Suppressor macrophage treated with lipopolysaccharide for 4 hours (primary cell): ENCODE measurements around the gene ZFYVE9.
"Not testable (repeated sequence)": the region's sequence is repeated elsewhere in the genome, so short reads cannot be mapped to it uniquely, and the experiment has no call there.

Experiments used
- DNase-seq: peaks from one replicate; pipeline ENCODE4 v3.0.0-alpha.2; 2020

Gene ZFYVE9

GRCh38 chr1:52192436-52192835 lies 50.5 kb downstream of the ZFYVE9 start:
- DNase-seq: no peak

GRCh38 chr1:52193985-52194384 lies 52.1 kb downstream of the ZFYVE9 start:
- no peak for DNase-seq

- DNase-seq: no peak
Observed at GRCh38 chr1:52195161-52195560, 53.3 kb downstream of the ZFYVE9 start.

DNA sequence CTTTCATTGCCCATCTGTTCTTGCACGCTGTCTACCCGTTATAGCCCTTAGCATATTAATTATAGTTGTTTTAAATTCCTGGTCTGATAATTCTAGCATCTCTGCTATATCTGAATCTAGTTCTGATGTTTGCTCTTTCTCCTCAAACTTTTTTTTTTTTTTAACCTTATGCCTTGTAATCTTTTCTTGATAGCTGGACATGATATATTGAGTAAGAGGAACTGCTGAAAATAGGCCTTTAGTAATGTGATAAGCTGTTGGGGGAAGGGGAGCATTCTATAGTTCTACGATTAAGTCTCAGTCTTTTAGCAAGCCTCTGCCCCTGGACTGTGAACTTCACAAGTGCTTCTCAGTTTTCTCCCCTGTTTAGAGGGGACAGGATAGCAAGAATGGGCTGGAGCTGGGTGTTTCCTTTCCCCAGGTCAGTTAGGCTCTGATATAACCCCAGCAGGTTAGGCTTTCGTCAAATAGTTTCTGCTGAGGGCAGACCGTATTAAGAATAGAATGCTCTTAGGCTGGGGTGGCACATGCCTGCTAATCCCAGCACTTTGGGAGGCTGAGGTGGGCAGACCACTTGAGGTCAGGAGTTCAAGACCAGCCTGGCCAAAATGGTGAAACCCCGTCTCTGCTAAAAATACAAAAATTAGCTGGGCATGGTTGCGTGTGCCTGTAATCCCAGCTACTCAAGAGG lies 62.2 kb downstream of the ZFYVE9 start:
- DNase-seq: no peak

DNA sequence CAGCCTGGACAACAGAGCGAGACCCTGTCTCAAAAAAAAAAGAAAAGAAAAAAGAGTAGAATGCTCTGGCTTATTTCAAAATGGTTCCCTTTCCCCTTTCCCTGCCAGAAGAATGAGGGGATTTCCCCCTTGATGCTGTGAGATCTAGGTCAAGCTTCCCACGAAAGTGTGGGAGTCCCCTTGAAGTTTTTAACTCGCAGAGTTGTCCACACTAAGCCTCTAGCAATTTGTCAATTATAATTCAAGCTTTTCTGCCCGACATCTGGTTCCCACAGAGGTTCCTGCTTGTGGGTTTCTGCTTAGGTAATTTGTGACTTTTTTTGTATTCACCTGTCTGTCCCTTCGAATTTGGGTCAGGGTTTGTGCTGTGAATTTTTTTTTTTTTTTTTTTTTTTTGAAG lies 62.8 kb downstream of the ZFYVE9 start:
- DNase-seq: peak; percentile 43

- DNase-seq: not testable (repeated sequence)
Observed at GRCh38 chr1:52206686-52207085, 64.8 kb downstream of the ZFYVE9 start.

DNA sequence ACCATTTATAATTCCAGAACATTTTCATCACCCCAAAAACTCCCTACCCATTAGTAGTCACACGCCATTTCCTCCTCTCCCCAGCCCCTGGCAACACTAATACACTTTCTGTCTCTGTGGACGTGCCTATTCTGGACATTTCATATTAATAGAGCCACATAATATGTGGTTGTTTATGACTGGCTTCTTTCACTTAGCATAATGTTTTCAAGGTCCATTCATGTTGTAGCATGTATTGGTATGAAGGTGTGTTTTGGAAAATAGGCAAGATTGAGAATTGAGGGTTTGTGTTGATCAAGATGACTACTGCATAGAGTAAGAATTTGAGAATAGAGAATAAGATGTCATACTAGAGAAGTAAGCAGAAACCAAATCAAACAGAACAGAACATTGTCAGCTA lies 67.5 kb downstream of the ZFYVE9 start:
- DNase-seq: peak; percentile 3

- no peak for DNase-seq
Observed at GRCh38 chr1:52210044-52210443, 68.2 kb downstream of the ZFYVE9 start.

GRCh38 chr1:52216907-52217458 lies 75.1 kb downstream of the ZFYVE9 start:
- no peak for DNase-seq

DNA sequence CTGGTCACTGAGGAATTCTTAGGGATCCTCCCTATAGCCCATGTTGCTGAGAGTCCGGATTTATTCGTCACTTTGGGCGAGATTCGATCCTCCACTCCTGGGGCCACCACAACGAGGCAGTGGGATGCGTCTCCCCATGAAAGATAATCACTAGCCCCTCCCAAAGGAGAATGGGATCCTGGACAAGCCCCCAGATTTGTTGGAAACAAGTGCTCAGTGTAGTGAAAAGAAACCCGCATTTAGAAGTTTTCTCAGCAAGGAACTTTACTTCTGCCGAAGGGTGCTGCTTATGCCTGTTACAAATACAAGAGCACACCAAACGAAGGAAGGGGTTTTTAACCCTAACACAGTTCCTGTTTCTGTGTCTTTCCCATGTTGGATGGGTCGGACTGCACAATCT lies 83.3 kb downstream of the ZFYVE9 start:
- no peak for DNase-seq

- no peak for DNase-seq
Observed at GRCh38 chr1:52229494-52229893, 87.6 kb downstream of the ZFYVE9 start.

GRCh38 chr1:52233463-52233862 lies 91.6 kb downstream of the ZFYVE9 start:
- DNase-seq: no peak

- no peak for DNase-seq
Observed at GRCh38 chr1:52234014-52234413, 92.1 kb downstream of the ZFYVE9 start.

GRCh38 chr1:52234708-52235107 lies 92.8 kb downstream of the ZFYVE9 start:
- DNase-seq: no peak

DNA sequence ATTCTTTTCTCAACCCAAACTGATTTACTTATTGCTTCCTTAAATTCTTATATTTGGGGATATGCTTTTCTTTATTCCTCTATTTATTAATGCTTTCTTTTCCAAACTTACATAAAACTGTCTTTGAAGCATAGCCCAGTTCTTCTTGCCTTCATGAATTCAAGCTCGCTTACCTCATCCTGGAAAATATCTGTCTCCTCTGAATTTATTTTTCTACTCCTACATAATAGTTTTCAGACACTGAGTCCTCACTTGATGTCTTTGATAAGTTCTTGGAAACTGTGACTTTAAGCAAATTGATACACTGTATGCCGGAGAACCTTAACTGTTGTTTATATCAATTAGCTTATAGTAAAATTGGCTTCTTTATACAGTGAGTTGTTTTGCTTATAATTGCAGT lies 93.8 kb downstream of the ZFYVE9 start:
- no peak for DNase-seq

DNA sequence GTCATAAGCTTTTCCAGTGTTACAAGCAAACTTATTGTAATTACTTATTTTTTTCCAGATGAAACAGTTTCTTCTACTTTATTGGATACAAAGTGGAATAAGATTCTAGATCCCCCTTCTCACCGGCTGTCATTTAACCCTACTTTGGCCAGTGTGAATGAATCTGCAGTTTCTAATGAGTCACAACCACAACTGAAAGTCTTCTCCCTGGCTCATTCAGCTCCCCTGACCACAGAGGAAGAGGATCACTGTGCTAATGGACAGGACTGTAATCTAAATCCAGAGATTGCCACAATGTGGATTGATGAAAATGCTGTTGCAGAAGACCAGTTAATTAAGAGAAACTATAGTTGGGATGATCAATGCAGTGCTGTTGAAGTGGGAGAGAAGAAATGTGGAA lies 95.5 kb downstream of the ZFYVE9 start:
- DNase-seq: peak; percentile 35

- peak; percentile 9 for DNase-seq
Observed at GRCh38 chr1:52238474-52238873, 96.6 kb downstream of the ZFYVE9 start.

- DNase-seq: peak; percentile 19
Observed at GRCh38 chr1:52238887-52239707, 97.2 kb downstream of the ZFYVE9 start.

DNA sequence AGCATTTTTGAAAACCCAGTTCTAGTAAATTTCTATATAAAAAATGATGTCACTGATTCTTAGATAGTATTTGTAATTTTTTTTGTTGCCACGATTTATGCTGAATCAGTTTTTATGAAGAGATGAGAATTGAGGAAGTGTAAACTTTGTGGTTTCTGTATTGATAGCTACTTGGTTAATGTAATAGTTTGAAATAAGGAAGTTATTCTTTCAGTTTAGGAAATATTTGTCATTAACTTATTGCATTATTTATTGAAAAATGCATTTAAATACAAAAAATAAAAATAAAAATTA lies 97.8 kb downstream of the ZFYVE9 start:
- peak; percentile 84 for DNase-seq

DNA sequence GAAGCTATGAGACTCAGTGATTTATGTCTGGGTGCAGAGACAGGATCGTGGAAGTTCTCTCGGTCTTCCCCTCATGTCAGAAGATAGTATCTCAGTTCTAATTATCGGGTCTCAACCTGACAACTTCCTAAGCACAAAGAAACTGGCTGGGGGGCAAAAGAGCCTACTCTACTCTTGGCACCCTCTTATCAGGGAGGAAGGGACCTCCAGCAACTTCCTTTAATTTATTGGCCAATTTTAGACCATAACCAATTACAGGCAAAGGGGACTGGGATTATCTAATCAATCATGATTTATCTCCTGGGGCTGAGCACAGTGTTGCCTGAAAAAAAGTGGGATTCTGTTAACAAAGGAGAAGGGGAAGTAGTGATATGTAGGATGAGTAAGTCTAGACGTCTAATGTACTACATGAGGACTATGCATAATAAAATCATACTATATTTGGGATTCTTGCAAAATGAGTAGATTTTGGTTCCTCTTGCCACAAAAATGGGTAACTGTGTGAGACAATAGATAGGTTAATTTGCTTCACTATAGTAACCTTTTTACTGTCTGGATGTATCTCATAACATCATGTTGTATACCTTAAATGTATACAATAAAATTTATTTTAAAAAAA lies 98.8 kb downstream of the ZFYVE9 start:
- peak; percentile 64 for DNase-seq

- DNase-seq: no peak
Observed at GRCh38 chr1:52243221-52243987, 101.5 kb downstream of the ZFYVE9 start.

- DNase-seq: no peak
Observed at GRCh38 chr1:52249831-52250230, 107.9 kb downstream of the ZFYVE9 start.

DNA sequence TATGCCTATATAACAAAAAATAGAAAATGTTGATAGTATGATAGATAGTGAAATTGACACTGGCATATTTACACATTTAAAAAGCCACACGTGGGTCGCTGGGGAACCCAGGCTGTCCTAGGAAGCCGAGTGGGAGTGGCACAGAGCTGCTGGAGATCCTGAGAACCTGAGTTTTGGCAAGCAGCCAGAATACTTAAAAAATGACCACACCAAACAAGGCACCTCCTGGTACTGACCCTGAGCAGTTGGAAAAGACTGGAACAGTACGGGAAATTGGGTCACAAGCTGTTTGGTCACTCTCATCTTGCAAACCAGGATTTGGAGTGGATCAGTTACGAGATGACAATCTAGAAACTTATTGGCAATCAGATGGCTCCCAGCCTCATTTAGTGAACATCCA lies 111.5 kb downstream of the ZFYVE9 start:
- no peak for DNase-seq
